ENCODE data around the gene SEMA3F.

- TF ChIP-seq EZH2 (IDR thresholded peaks at IDR 0.05): no peak
- TF ChIP-seq POLR2AphosphoS5 (IDR thresholded peaks at IDR 0.05; ENCODE audit: borderline replicate concordance, low read depth, low read length): no peak
- TF ChIP-seq FOXP2 (optimal IDR thresholded peaks at IDR 0.05; ENCODE audit: control extremely low read depth, extremely low read length, insufficient read depth): no peak
Measured at GRCh38 chr3:50238549-50239026, 83.5 kb downstream of the SEMA3F start.

Measured in SK-N-MC (cell line).